Cortex of kidney (tissue), 1 donor: Measurements from ENCODE around the gene VTCN1.
"Not testable (repeated sequence)": the region's sequence is repeated elsewhere in the genome, so short reads cannot be mapped to it uniquely, and the experiment has no call there.

ENCODE experiments used
- DNase-seq: peaks from one replicate; lab custom pipeline; 2025; lab: John Stamatoyannopoulos, UW

VTCN1 gene

DNA sequence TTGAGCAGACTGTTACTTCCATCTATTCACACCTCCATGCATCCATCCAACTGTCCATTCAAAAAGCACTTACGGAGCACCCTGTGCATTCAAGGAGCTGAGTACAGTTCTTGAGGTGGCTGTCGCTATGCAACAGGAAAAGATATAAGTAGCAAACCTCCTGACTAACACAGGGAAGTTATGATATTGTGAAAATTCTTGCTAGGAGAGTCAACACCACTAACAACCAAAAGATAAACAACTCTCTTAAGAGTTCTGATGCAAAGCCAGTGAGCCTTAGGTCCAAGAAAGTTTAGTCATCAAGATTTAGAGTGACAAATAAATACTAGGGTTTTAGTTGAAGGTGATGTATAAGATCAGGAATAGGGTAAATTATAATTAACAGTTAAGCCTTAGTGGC, 44.7 kb downstream of the VTCN1 start:
- DNase-seq, result no peak

- no peak for DNase-seq
Measured at GRCh38 chr1:117164209-117164608, 46.5 kb downstream of the VTCN1 start.

DNA sequence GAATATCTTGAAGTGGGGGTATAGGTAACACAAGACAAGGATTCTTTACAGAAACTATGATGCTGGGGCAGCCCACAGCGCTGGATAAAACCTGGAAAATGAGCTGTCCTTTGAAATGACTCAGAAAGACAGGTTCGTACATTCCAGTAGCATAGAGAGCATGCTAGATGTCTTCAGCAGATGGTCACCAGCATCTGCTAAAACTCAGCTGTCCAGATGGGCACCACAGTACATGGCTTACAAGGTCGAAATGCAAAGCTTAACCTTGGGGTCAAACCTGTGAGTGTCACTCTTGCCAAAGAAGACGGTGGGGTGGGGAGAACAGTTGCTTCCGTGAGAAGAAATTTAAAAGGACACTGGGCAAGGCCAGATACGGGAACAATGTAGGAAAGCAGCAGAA, 47.9 kb downstream of the VTCN1 start:
- no peak for DNase-seq

DNA sequence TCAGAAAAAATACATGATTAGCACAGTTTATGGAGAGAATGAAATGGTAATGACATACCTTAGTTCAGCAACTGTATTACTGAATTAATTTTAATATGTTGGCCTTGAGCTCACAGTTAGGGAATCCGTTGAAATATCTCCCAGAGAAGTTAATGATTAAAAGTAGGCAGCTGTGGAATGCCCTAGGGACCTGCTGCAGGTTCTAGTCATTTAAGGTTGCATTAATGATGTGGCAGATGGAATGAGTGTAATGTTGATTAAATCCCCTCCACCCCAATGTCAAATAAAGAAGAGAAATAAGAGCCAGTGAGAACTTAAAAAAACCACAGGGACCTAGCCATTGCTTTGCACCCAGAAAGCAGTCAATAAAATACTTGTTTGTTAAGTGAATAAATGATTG, 48.8 kb downstream of the VTCN1 start:
- no peak for DNase-seq

DNA sequence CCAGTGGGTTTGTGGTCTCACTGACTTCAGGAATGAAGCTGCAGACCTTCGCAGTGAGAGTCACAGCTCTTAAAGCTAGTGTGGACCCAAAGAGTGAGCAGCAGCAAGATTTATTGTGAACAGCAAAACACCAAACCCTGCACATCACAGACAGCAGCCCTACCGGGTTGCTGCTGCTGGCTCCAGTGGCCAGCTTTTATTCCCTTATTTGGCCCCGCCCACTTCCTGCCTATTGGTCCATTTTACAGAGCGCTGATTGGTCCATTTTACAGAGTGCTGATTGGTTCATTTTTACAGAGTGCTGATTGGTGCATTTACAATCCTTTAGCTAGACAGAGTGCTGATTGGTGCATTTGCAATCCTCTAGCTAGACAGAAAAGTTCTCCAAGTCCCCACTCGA, 59.4 kb downstream of the VTCN1 start:
- DNase-seq, result not testable (repeated sequence)

DNA sequence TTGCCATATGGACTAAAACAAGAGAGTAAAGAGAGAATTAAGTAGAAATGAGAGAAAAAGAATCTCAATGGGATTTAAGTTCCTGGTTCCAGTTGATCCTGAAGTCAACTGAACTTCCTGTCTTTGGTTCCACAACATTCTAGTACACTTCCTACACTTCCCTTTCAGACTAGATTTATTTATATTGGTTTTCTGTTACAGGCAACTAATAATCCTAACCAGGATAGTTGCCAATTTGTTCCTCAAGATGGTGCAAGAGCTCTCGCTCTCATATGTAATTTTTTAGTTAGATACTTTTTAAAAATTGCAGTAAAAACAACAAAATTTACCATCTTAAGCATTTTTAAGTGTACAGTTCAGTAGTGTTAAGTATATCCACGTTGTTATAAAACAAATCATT, 60.4 kb downstream of the VTCN1 start:
- no peak for DNase-seq

DNA sequence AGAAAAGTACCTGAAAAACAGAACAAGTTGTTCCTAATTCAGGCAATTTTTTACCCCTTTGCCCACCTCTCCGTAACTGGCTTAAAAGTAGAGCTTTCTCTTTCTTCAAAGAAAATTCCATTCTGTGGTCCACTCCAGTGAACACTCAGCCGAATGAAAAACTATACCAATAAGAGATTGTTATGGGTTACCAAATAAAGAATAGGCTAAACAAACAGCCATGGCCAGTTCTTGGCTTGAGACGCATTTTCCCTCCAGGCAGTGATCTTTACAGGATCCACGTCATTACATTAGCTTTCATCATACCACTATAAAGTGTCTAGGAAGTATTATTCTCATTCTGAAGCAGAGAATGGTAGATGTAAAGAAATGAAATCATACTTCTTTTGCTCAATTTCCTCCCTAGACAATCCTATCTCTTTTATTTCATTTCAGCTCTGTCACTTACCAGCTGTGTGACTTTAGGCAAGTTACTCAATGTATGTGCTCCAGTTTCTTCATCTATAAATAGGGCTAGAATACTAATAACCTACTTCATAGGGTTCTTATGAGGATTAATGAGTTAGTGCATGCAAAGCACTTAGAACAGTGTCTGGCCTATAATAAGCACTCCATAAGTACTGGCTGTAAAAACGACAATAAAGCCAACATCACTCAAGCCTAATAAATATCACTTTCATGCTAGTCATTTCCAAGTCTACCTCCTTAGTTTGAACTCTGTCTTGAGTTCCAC, 62.7 kb downstream of the VTCN1 start:
- DNase-seq, result no peak

- no peak for DNase-seq
Measured at GRCh38 chr1:117147341-117147831, 63.3 kb downstream of the VTCN1 start.

- DNase-seq, result no peak
Measured at GRCh38 chr1:117146575-117147340, 64.0 kb downstream of the VTCN1 start.

- no peak for DNase-seq
Measured at GRCh38 chr1:117146072-117146471, 64.7 kb downstream of the VTCN1 start.

- DNase-seq, result no peak
Measured at GRCh38 chr1:117143871-117144270, 66.9 kb downstream of the VTCN1 start.

GRCh38 chr1:117143172-117143571, 67.6 kb downstream of the VTCN1 start:
- DNase-seq, result no peak

DNA sequence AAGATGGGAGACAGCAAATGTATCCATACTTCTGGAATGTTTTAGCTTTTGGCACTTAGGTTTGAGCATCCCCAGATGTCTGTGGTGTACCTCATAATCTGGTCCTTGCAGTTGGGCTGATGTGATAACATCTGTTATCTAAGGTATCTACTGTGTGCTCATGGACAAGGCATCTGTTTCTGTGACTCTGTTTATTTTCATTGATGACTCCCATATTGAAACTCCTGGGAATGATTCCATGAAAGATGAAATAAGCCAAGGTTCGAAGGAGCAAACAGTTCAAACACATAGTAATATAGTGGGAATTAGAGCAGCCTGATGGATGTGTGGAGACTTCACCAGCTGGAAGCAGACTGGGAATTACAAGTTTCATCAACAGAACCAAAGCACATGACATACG, 68.5 kb downstream of the VTCN1 start:
- DNase-seq, result no peak

- no peak for DNase-seq
Measured at GRCh38 chr1:117138561-117138960, 72.2 kb downstream of the VTCN1 start.

DNA sequence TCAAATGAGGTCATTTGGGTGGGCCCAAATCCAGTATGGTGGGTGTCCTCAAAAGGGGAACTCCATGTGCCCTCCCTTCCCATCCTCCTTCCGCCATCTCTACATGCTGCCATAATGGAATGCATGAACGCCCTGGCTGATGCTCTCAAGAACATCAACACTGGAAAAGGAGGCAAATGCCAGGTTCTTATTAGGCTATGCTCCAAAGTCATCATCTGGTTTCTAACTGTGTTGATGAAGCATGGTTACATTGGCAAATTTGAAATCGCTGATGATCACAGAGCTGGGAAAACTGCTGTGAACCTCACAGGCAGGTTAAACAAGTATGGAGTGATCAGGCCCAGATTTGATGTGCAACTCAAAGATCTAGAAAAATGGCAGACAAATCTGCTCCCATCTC, 72.6 kb downstream of the VTCN1 start:
- DNase-seq, result no peak

- no peak for DNase-seq
Measured at GRCh38 chr1:117137281-117137855, 73.4 kb downstream of the VTCN1 start.

DNA sequence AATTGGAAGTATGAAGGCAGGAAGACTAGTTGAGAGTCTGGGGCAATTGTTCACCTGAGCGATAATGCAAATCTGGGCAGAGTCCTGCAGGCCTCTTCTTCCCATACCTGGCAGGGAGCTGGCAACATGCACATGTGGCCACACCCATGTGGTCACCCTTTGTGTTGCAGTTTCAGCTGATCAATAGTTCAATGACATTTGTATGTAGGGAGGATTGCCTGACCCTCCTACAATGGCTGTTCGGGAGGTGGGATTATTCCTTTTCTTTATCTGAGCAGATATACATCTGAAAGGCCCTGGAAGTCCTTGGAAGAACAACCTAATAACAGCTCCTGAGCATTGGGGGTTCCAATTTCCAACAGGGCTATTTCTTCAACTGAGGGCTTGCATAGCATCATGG, 74.0 kb downstream of the VTCN1 start:
- no peak for DNase-seq

DNA sequence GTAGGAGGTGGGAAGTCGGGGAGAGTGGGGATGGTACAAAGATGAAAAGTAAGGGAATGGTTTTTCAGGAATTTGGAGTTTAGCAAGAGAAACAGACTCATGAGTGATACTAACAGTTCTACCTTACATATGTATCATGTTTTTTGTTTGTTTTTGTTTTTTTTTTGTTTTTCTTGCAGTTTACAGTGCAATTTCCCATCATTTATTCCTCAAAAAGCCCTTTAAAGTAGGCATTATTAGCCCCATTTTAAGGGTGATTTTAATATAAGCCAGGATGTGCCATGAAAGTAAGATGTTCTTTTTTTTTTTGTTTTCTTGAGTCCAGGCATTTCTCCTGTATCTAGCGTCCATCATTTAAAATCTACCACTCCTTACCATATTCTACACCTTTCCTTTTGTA, 75.4 kb downstream of the VTCN1 start:
- no peak for DNase-seq

GRCh38 chr1:117130526-117130925, 80.2 kb downstream of the VTCN1 start:
- no peak for DNase-seq

GRCh38 chr1:117128323-117129079, 82.2 kb downstream of the VTCN1 start:
- DNase-seq, result no peak

DNA sequence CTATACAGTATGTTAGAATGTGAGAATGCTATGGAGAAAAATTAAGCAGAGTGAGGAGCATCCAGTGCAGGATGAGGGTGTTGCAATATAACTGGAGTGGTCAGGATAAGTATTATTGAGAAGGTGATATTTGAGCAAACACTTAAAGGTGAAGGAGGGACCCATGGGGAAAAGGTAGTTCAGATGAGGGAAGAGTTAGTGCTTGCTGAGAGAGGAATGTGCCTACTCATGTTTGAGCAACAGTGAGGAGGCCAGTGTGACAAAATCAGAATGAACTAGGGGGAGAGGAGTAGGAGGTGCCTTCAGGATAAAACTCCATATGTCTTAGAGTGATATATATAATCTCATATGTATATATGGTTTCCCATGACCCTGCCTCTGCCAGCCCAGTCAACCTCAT, 82.9 kb downstream of the VTCN1 start:
- DNase-seq, result no peak

DNA sequence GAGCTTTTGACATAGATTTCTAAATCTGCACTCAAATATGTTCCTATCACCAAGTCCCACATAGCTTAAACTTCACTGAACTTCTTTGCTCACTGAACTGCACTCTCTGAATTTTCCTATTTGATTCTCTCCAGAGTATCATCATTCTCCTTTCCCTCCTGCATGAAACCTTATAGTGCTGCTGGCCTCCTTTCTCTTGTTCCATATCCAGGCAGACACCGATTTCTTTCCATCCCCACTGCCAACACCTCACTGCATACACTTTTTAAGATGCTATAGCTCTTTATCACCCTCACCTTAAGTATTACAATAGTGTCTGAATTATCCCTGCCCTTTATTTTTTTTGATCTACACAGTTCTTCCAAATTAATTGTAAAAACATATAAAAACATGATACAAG, 86.1 kb downstream of the VTCN1 start:
- DNase-seq, result no peak
